ENCODE data around the gene WBP1L.

WBP1L gene

GRCh38 chr10:102759497-102760210 is 15.9 kb downstream of the WBP1L start:
- DNase-seq, result no peak

GRCh38 chr10:102761981-102762380 is 18.2 kb downstream of the WBP1L start:
- no peak for DNase-seq

GRCh38 chr10:102762401-102763015 is 18.8 kb downstream of the WBP1L start:
- DNase-seq, result no peak

DNA sequence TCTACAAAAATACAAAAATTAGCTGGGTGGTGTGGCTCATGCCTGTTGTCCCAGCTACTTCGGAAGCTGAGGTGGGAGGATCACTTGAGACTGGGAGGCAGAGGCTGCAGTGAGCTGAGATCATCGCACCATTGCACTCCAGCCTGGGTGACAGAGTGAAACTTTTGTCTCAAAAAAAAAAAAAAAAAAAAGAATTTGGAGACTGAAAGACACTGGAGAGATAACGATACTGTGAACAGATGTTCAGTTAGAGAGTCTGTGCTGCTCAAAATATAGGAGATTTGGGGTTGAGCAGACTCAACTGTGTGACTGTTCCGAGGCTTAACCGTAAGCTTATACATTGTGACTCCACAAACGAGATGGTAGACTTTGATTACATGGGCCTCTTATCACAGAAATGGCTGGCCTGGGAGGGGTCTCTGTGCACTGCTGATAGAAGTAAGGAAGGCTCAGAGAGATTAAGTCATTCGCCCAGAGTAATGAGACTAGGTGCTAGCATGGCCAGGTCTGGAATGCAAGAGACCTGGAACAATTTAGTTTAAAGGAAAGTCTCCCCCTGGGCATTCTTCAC is 19.4 kb downstream of the WBP1L start:
- no peak for DNase-seq

DNA sequence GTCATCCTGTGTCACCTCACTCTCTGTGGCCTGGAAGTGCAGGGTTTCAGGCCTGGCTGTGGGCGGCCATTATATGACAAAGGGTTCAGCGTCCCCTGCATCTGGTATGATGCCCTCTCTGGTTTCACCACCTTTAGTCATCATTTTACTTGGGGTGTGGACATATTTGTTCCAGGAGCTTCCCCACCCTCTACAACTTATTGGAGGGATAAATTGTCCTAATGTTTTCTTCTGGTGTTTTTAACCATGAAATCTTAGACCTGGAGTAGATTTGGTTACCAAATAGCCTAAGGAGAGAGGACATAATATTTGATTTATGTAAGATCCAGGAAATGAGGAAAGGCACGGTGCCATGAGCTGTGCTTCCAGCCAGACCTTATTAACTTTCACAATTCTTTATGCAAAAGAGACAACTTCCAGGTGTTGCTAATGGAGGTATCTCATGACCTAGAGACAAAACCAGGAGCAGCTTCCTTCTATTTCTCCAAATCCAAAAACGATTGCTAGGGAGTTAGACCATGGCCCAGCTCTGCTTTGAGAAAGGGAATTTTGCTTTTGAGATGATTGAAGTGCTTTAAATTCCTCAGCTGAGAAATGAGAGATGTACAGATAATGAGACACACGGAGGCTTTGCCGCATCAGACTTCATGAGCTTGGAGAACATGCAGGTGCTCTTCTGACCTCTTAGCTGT is 20.9 kb downstream of the WBP1L start:
- no peak for DNase-seq

DNA sequence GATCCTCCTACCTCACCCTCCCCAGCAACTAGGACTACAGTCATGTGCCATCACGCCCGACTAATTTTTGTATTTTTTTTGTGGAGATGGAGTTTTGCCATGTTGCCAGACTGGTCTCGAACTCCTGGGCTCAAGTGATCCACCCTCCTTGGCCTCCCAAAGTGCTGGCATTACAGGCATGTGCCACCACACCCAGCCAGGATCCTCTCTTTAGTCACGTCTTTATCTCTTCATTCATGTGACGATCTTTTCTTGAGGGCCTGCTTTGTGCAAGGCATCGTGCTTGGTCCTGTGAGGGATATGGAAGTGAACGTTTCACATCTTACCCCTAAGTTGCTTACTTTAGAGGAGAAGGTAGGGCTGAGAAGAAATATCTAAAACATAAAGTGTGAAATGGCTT is 21.6 kb downstream of the WBP1L start:
- no peak for DNase-seq

DNA sequence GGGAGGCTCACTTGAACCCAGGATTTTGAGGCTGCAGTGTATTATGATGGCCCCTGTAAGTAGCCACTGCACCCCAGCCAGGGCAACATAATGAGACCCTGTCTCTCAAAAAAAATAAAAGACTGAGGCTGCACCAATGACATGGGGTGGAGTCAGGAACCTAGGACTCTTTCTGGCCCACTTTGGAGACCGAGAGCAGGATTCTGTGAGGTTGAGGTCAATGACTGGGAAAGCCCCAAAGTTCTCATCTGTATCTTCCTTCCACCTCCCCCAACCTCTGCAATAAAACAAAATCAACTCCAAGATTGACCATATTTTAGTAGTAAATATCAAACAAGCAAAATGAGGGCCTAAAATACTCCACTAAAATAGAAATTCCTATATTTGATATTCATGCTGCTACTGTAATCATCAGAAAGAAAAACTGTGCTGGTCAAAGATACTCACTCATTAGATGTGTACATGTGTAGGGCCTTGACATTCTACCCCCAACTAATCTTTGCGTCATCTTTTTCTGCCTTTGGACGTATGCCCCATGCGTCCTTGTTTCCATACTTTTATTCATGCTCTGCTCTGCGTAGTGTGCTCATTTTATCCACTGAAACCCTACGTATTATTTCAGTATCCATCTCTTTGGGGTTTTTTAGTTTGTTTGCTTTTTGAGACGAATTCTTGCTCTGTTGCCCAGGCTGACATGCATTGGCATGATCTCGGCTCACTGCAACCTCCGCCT is 23.8 kb downstream of the WBP1L start:
- DNase-seq, result no peak

DNA sequence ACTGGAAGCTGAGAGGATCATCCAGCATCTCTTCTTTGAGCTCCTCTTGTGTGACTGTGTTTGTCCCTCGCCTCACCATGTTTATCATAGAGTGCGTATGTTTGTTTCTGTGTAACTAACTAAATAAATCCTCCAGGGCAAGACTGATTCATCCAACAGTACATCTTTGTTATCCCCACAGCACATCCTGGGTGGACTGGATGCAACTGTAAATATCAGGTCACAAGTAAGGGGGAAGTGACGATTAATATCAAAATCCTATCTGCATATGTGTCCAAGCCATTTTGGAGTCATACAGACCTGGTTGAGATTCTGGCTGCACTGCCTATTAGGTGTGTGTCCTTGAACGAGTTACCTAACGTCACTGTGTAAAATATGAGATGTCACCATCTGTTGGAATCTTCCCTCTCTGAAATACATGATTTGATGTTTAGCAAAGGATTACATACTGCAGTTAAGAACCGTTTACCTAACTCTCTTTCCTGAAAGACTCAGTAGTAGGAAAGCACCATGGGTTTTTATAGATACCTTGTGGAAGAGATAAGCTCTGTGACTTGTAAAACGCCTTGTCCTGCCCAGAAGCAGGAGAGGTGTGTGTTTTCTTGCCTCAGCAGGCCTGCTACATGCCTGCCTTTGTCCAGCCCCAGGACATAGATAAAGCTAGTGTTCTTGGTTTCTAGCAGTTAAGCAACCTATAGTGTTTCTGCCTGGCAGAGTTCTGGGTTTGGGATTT is 25.8 kb downstream of the WBP1L start:
- no peak for DNase-seq

- no peak for DNase-seq
Measured at GRCh38 chr10:102770108-102770482, 26.3 kb downstream of the WBP1L start.

GRCh38 chr10:102770792-102771191 is 27.0 kb downstream of the WBP1L start:
- no peak for DNase-seq

GRCh38 chr10:102773320-102773719 is 29.6 kb downstream of the WBP1L start:
- no peak for DNase-seq

DNA sequence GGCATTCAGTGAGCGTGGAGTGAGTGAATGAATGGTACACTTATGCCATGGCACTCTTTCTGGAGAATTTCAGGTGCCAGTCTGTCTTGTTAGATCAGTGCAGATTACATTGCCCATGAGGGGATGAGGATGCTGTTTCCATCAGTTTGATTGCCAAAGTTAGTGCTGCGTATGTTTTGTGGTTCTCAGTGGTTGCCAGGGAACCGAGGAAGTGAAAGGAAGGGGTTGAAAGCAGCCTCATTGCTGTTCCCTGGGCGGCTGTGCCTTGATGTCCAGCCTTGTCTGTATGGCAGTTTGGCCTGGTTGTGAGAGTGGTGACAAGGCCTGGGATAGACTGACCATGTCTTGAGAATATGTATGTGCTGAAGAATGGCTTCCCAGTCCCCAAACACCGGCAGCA is 30.2 kb downstream of the WBP1L start:
- peak; percentile 14 to 62 for DNase-seq

GRCh38 chr10:102775201-102775934 is 31.6 kb downstream of the WBP1L start:
- DNase-seq, result no peak

DNA sequence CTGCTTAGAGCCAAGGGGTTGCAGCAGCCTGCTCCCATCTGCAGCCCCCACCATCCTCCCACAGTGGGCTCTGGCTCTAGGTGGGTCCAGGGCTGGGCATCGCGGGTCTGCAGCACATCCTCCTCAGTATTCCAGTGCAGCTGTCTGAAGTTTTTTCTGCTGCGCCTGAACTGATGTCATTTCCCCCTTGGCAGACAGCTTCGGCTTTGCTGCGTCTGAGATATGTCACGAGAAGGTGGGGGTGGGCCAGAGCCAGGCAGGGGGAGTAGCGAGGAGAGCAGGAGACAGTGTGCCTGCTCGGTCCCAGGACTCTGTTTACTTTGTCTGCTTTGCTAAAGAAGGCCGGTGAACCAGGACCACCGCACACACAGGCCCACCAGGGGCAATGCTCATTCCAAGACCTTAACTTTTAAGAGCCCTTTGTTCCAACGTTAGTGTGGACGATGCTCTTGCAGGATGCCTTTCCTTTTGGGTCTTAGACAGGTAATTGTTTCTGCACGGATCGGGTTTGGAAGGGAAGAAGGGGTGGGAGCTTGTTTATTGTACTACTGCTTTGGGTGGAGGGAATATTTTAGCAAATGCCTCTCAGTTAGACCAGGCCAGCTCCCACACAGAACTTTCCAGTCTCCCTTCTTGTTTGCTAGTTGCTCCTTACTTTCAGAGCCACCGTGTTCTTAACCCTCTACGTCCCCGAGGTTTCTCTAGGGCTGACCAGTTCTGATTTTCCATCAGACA is 32.4 kb downstream of the WBP1L start:
- peak; percentile 13 to 61 for DNase-seq

- DNase-seq, result no peak
Measured at GRCh38 chr10:102776779-102777456, 33.2 kb downstream of the WBP1L start.

DNA sequence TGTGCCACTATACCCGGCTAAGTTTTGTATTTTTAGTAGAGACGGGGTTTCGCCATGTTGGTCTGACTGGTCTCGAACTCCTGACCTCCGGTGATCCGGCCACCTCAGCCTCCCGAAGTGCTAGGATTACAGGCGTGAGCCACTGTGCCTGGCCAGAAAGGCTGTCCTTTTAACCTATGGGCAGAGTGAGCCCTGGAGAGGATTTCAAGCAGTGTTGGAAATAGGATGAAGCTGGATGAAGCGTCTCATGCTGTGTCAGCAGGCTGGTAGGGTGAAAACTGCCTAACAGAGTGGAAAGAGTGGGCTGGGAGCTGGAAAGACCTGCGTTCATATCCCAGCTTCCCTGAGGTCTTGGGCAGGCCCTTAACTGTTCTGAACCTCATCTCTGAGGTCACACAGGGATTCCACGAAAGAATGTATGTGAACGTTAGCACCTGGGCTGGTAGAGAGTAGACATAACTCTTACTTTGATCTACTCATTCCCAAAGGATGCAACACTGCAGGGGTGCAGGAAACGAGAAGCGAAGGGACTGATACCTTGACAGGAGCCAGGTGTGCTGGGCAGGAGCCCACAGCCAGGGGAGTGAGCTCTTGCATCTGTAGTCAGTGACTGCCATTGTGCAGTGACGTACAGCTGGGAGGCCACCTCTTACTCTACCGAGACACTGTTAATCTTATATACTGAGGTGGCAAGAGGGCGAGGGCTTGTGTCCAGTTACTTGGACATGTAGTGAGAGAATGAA is 34.1 kb downstream of the WBP1L start:
- no peak for DNase-seq

GRCh38 chr10:102778781-102779180 is 35.0 kb downstream of the WBP1L start:
- no peak for DNase-seq

- DNase-seq, result no peak
Measured at GRCh38 chr10:102779680-102780526, 36.2 kb downstream of the WBP1L start.

DNA sequence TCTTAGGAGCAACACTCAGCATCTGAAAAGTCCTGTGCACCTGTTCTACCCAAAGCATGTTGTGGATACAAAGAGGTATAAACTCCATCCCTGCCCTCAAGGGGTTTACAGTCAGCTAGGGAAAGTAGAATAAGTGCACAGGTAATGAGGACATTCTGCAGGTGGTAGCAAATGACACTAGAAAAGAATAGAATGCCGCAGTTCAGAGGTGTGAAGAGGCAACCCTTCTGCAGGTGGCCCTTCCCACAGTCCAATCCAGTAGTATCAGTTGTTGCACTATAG is 36.7 kb downstream of the WBP1L start:
- no peak for DNase-seq
